ENCODE data around the gene TMEM150B. TPM values are rescaled to one million over a fixed set of nuclear protein-coding genes. Genes with fewer than 3 reads are reported as not detected.
A peak's percentile ranks its signal among the peaks of the same experiment; 100 is the strongest.

Gene TMEM150B
- total and polyA plus RNA-seq, 2 donors = 0.76 to 2.0 TPM

GRCh38 chr19:55324662-55325061 is 479 bp downstream of the TMEM150B start:
- H3K4me1 ChIP-seq (ENCODE audit: control insufficient read depth in 2 of 2, insufficient read depth in 2 of 2, low read length in 2 of 2) = peaks cover 0 to 19% of the 10 kb centered on the region in 2 donors
- no peaks in the 10 kb centered on the region for H3K36me3 ChIP-seq (ENCODE audit: control insufficient read depth in 2 of 2, insufficient read depth in 2 of 2, low read length in 1 of 2)
- no peaks in the 10 kb centered on the region for H3K27me3 ChIP-seq (ENCODE audit: control insufficient read depth in 2 of 2, insufficient read depth in 1 of 2, low read length in 1 of 2)
- no peak overlapping the region for H3K4me3 ChIP-seq (ENCODE audit: low read length in 2 of 2)
- peak overlapping the region; percentile 5 to 17 for H3K27ac ChIP-seq (ENCODE audit: low read depth in 1 of 2, low read length in 1 of 2)
- no peak for DNase-seq (ENCODE audit: low read depth in 6 of 9, low spot score in 9 of 9)
- 96% methylated on average over 6 of the region's 6 CpGs for WGBS
- H3K9me3 ChIP-seq (ENCODE audit: control insufficient read depth in 2 of 2, insufficient read depth in 1 of 2, low read length in 1 of 2) = no peaks in the 10 kb centered on the region

- no peak overlapping the region for H3K4me3 ChIP-seq (ENCODE audit: low read length in 2 of 2)
- H3K27ac ChIP-seq (ENCODE audit: low read depth in 1 of 2, low read length in 1 of 2) = no peak overlapping the region
- DNase-seq (ENCODE audit: low read depth in 6 of 9, low spot score in 9 of 9) = no peak
- WGBS = 60% methylated on average over 12 of the region's 12 CpGs
- H3K36me3 ChIP-seq (ENCODE audit: control insufficient read depth in 2 of 2, insufficient read depth in 2 of 2, low read length in 1 of 2) = no peaks in the 10 kb centered on the region
- peaks cover 0 to 19% of the 10 kb centered on the region in 2 donors for H3K4me1 ChIP-seq (ENCODE audit: control insufficient read depth in 2 of 2, insufficient read depth in 2 of 2, low read length in 2 of 2)
- H3K27me3 ChIP-seq (ENCODE audit: control insufficient read depth in 2 of 2, insufficient read depth in 1 of 2, low read length in 1 of 2) = no peaks in the 10 kb centered on the region
- H3K9me3 ChIP-seq (ENCODE audit: control insufficient read depth in 2 of 2, insufficient read depth in 1 of 2, low read length in 1 of 2) = no peaks in the 10 kb centered on the region
These were observed 2.8 kb downstream of the TMEM150B start for GRCh38 chr19:55322204-55322885.

- Histone ChIP-seq H3K36me3 (ENCODE audit: control insufficient read depth in 2 of 2, insufficient read depth in 2 of 2, low read length in 1 of 2) (no peaks in the 10 kb centered on the region), H3K9me3 (ENCODE audit: control insufficient read depth in 2 of 2, insufficient read depth in 1 of 2, low read length in 1 of 2) (no peaks in the 10 kb centered on the region), H3K27ac (ENCODE audit: low read depth in 1 of 2, low read length in 1 of 2) (no peak overlapping the region), H3K27me3 (ENCODE audit: control insufficient read depth in 2 of 2, insufficient read depth in 1 of 2, low read length in 1 of 2) (no peaks in the 10 kb centered on the region), H3K4me1 (ENCODE audit: control insufficient read depth in 2 of 2, insufficient read depth in 2 of 2, low read length in 2 of 2) (peaks cover 0 to 19% of the 10 kb centered on the region in 2 donors), H3K4me3 (ENCODE audit: low read length in 2 of 2) (no peak overlapping the region)
- WGBS = 42% methylated on average over 9 of the region's 9 CpGs
- no peak for DNase-seq (ENCODE audit: low read depth in 6 of 9, low spot score in 9 of 9)
These were observed 3.5 kb downstream of the TMEM150B start for GRCh38 chr19:55321466-55322137.

- Histone ChIP-seq H3K27me3 (ENCODE audit: control insufficient read depth in 2 of 2, insufficient read depth in 1 of 2, low read length in 1 of 2) (no peaks in the 10 kb centered on the region), H3K4me3 (ENCODE audit: low read length in 2 of 2) (no peak overlapping the region), H3K4me1 (ENCODE audit: control insufficient read depth in 2 of 2, insufficient read depth in 2 of 2, low read length in 2 of 2) (peaks cover 0 to 19% of the 10 kb centered on the region in 2 donors), H3K36me3 (ENCODE audit: control insufficient read depth in 2 of 2, insufficient read depth in 2 of 2, low read length in 1 of 2) (no peaks in the 10 kb centered on the region), H3K27ac (ENCODE audit: low read depth in 1 of 2, low read length in 1 of 2) (no peak overlapping the region), H3K9me3 (ENCODE audit: control insufficient read depth in 2 of 2, insufficient read depth in 1 of 2, low read length in 1 of 2) (no peaks in the 10 kb centered on the region)
- 91% methylated on average over 8 of the region's 8 CpGs for WGBS
- no peak for DNase-seq (ENCODE audit: low read depth in 6 of 9, low spot score in 9 of 9)
These were observed 4.2 kb downstream of the TMEM150B start for GRCh38 chr19:55320844-55321419.

- H3K27ac ChIP-seq (ENCODE audit: low read depth in 1 of 2, low read length in 1 of 2) = no peak overlapping the region
- WGBS = 93% methylated on average over 21 of the region's 21 CpGs
- H3K27me3 ChIP-seq (ENCODE audit: control insufficient read depth in 2 of 2, insufficient read depth in 1 of 2, low read length in 1 of 2) = no peaks in the 10 kb centered on the region
- H3K9me3 ChIP-seq (ENCODE audit: control insufficient read depth in 2 of 2, insufficient read depth in 1 of 2, low read length in 1 of 2) = no peaks in the 10 kb centered on the region
- no peak overlapping the region for H3K4me3 ChIP-seq (ENCODE audit: low read length in 2 of 2)
- no peaks in the 10 kb centered on the region for H3K36me3 ChIP-seq (ENCODE audit: control insufficient read depth in 2 of 2, insufficient read depth in 2 of 2, low read length in 1 of 2)
- H3K4me1 ChIP-seq (ENCODE audit: control insufficient read depth in 2 of 2, insufficient read depth in 2 of 2, low read length in 2 of 2) = peaks cover 0 to 16% of the 10 kb centered on the region in 2 donors
- peak in 2 of 9 donors; percentile 31 to 36 for DNase-seq (ENCODE audit: low read depth in 6 of 9, low spot score in 9 of 9)
These were observed 5.4 kb downstream of the TMEM150B start for GRCh38 chr19:55319785-55320184.

- Histone ChIP-seq H3K4me3 (ENCODE audit: low read length in 2 of 2) (no peak overlapping the region), H3K27ac (ENCODE audit: low read depth in 1 of 2, low read length in 1 of 2) (no peak overlapping the region), H3K4me1 (ENCODE audit: control insufficient read depth in 2 of 2, insufficient read depth in 2 of 2, low read length in 2 of 2) (peaks cover 0 to 7% of the 10 kb centered on the region in 2 donors), H3K9me3 (ENCODE audit: control insufficient read depth in 2 of 2, insufficient read depth in 1 of 2, low read length in 1 of 2) (no peaks in the 10 kb centered on the region), H3K36me3 (ENCODE audit: control insufficient read depth in 2 of 2, insufficient read depth in 2 of 2, low read length in 1 of 2) (no peaks in the 10 kb centered on the region), H3K27me3 (ENCODE audit: control insufficient read depth in 2 of 2, insufficient read depth in 1 of 2, low read length in 1 of 2) (no peaks in the 10 kb centered on the region)
- DNase-seq (ENCODE audit: low read depth in 6 of 9, low spot score in 9 of 9) = no peak
- WGBS = 95% methylated on average over 8 of the region's 8 CpGs
These were observed 8.5 kb downstream of the TMEM150B start for GRCh38 chr19:55316646-55317045.

- no peak for DNase-seq (ENCODE audit: low read depth in 6 of 9, low spot score in 9 of 9)
- H3K4me3 ChIP-seq (ENCODE audit: low read length in 2 of 2) = no peak overlapping the region
- H3K27me3 ChIP-seq (ENCODE audit: control insufficient read depth in 2 of 2, insufficient read depth in 1 of 2, low read length in 1 of 2) = no peaks in the 10 kb centered on the region
- no peaks in the 10 kb centered on the region for H3K9me3 ChIP-seq (ENCODE audit: control insufficient read depth in 2 of 2, insufficient read depth in 1 of 2, low read length in 1 of 2)
- 91% methylated on average over 13 of the region's 13 CpGs for WGBS
- peaks cover 0 to 1% of the 10 kb centered on the region in 2 donors for H3K4me1 ChIP-seq (ENCODE audit: control insufficient read depth in 2 of 2, insufficient read depth in 2 of 2, low read length in 2 of 2)
- H3K27ac ChIP-seq (ENCODE audit: low read depth in 1 of 2, low read length in 1 of 2) = no peak overlapping the region
- no peaks in the 10 kb centered on the region for H3K36me3 ChIP-seq (ENCODE audit: control insufficient read depth in 2 of 2, insufficient read depth in 2 of 2, low read length in 1 of 2)
These were observed 9.1 kb downstream of the TMEM150B start for GRCh38 chr19:55315956-55316525.

- no peaks in the 10 kb centered on the region for H3K36me3 ChIP-seq (ENCODE audit: control insufficient read depth in 2 of 2, insufficient read depth in 2 of 2, low read length in 1 of 2)
- no peak overlapping the region for H3K27ac ChIP-seq (ENCODE audit: low read depth in 1 of 2, low read length in 1 of 2)
- DNase-seq (ENCODE audit: low read depth in 6 of 9, low spot score in 9 of 9) = no peak
- H3K4me1 ChIP-seq (ENCODE audit: control insufficient read depth in 2 of 2, insufficient read depth in 2 of 2, low read length in 2 of 2) = no peaks in the 10 kb centered on the region
- no peaks in the 10 kb centered on the region for H3K9me3 ChIP-seq (ENCODE audit: control insufficient read depth in 2 of 2, insufficient read depth in 1 of 2, low read length in 1 of 2)
- no peak overlapping the region for H3K4me3 ChIP-seq (ENCODE audit: low read length in 2 of 2)
- no peaks in the 10 kb centered on the region for H3K27me3 ChIP-seq (ENCODE audit: control insufficient read depth in 2 of 2, insufficient read depth in 1 of 2, low read length in 1 of 2)
- WGBS = 96% methylated on average over 8 of the region's 8 CpGs
These were observed 10.7 kb downstream of the TMEM150B start for GRCh38 chr19:55314396-55314795.
